Superior temporal gyrus (tissue), 1 donor: ENCODE results near the gene KRT8.
"Not testable (repeated sequence)": the region's sequence is repeated elsewhere in the genome, so short reads cannot be mapped to it uniquely, and the experiment has no call there.

ENCODE experiments used
- DNase-seq: peaks from one replicate; pipeline ENCODE4 v3.0.0-alpha.2; 2016; ENCODE audit errors: extremely low spot score

KRT8 gene

GRCh38 chr12:52901715-52902541, 2.9 kb downstream of the KRT8 start:
- DNase-seq: no peak

- no peak for DNase-seq
Measured at GRCh38 chr12:52900896-52901714, 3.8 kb downstream of the KRT8 start.

- DNase-seq: no peak
Measured at GRCh38 chr12:52900166-52900895, 4.5 kb downstream of the KRT8 start.

GRCh38 chr12:52899338-52900035, 5.4 kb downstream of the KRT8 start:
- no peak for DNase-seq

- no peak for DNase-seq
Measured at GRCh38 chr12:52896190-52897100, 8.4 kb downstream of the KRT8 start.

GRCh38 chr12:52895726-52896189, 9.1 kb downstream of the KRT8 start:
- no peak for DNase-seq

DNA sequence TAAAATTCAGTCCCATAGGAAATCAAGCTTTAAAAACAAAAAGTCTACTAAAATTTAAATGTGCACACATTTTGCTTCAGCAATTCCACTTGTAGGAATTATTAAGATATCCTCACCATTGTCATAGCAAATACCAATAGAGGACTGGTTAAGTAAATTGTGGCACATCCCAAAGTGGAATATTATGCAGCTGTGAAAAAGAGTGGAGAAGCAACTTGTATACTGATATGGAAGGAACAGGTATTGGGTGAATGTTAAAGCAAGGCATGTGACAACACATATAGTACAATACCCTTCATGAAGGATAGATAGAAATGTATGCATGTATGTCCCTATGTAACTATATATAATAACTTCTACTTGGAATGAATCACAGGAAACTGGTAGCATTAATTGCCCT, 11.9 kb downstream of the KRT8 start:
- no peak for DNase-seq

DNA sequence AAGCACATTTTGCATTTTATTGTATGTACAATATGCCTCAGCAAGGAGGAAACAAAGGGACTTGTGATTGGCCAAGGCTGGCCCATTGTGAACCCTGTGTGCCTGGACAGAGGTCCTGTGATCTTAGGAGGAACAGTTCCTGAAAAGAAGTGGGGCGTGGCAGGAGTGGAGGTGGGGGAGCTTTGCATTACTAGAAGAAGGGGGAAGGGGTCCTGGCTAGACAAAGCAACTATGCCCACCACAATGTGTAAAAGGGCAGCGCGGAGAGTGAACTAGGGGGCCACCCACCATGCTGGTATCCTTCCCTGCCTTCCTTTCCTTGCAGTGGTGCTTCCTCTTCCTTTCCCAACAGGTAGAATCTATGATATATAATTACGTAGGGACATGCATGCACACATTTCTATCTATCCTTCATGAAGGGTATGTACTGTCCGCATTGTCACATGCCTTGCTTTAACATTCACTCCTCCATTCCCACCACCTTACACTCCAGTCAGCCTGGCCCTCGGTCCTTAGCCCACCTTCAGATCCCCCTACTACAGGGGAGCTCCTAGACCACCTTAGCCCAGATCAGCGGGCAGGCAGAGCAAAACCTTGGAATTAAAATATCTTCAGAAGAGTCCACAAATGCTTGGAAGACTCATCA, 12.5 kb downstream of the KRT8 start:
- DNase-seq: no peak

DNA sequence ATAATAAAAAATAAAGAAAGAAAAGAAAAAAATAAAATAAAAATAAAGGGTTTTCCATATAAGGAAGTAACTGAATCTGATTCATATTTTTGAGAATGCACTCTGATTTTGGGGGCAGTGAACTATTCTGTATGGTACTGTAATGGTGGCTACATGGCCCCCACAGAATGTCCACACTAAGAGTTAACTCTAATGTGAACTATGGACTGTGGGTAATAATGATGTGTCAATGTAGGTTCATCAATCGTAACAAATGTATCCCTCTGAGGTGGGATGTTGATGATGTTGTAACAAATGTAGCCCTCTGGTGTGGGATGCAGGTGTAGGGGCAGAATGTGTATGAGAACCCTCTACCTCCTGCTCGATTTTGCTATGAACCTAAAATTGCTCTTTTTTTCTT, 13.8 kb downstream of the KRT8 start:
- DNase-seq: no peak

DNA sequence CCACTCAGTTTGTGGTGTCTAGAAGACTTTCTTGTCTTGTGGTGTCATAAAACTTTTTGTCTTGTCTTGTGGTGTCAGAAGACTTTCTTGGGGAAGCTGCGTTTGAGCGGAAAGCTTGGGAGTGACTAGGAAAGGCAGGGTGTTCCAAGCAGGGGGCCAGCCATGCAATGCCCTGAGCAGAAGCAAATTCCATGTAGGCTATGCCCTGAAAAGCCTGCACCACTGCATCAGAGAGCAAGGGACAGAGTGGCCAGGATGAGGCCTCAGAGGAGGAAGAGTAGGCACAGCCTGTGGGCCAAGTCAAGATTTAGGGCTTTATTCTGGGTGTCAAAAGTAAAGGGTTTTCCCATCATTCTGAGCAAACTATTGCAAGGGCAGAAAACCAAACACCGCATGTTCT, 14.5 kb downstream of the KRT8 start:
- no peak for DNase-seq

DNA sequence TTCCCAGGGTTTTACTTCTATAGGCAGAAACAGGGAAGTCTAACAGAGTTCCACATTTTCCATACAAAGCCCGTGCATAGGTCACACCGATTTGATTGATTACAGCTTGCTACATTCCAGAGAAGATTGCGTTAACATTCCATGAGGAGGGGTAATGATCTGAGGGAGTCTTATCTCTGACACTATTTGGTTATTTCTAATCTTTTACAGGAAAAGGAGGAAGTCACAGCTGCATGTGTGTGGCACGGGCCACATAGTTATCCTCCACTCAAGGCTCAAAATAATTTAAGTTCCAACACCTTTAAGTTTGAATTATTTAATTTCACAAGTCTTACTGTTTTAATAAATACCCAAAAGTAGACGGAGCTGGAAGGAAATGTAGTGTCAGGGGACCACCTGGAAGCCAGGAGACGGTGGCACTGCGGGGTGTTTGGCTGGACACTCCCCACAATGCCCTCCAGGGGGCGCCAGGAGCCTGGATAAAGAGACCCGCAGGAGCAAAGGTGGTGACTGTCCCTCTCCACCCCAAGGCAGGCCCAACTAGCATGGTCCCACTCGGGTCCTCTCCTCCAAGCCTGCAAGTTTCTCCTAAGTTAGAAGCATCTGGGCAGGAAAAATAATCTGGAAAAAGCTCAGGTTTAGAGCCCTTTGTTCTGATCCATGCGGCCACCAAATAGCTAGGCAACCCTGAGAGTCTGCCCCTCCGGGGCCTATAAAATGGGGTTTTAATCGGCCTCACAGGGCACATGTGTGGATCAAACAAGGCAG, 20.2 kb downstream of the KRT8 start:
- DNase-seq: peak; percentile 78

GRCh38 chr12:52880499-52880898, 24.4 kb downstream of the KRT8 start:
- DNase-seq: not testable (repeated sequence)

DNA sequence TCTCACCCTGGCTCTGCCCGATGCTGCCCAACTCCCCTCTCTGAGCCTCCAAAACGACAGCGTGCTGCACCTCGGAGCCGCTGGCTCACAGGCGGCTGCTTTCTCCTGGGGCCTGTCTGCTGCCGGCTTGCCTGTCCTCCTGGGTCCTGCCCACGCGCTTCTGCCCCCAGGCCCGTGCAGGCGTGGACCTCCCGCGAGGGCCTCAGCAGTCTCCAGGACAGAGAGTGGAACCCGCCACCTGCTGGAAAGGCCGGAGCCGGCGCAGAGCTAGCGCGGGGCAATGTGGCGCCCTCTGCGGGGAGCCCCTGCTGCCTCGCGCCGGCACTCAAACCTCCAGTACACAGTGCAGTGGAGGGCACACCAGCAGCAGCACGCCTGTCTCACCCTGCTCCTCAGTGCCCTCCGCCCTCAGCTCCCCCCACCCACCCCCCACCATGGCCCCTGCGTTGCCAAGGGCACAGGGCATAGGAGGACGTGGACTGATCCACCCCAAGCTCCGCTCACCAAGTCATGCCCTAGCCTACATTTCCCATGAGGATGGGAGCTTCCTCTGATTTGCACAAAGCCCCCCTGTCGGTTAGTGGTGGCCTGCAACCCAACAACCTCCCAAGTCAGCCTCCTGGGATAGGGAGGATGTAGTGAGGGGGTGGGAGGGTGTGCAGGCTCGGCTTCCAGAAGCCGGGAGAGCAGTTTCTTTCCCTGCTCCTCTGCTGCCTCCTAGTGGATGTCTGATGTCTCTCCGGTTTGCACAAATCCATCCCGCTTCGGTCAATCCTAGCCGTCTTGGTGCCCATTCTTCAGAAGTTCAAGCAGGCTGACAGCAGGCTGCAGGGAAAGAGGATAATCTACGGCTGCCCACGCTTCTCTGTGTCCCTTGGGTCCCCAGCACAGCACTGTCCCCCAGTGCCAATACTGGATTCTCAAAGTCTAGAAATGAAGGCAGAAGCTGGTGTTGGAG, 25.2 kb downstream of the KRT8 start:
- DNase-seq: peak; percentile 95

- DNase-seq: no peak
Measured at GRCh38 chr12:52878507-52879393, 26.1 kb downstream of the KRT8 start.

GRCh38 chr12:52877242-52877641, 27.6 kb downstream of the KRT8 start:
- DNase-seq: no peak

- DNase-seq: no peak
Measured at GRCh38 chr12:52876372-52876771, 28.5 kb downstream of the KRT8 start.
